Prostate gland (tissue), 2 donors: ENCODE results near the gene MRPS27. TPM values are rescaled to one million over a fixed set of nuclear protein-coding genes. Genes with fewer than 3 reads are reported as not detected.
A peak's percentile ranks its signal among the peaks of the same experiment; 100 is the strongest.

Experiments
- DNase-seq: peaks from one replicate; pipeline ENCODE4 v3.0.0-alpha.2; 2019; ENCODE audit warnings: low spot score
- H3K27ac ChIP-seq, 2 donors: fragments of 200-600 bp; sonication (generic); 2 replicates each; pipeline ENCODE4 v1.5.1; 2017 to 2019
- H3K27me3 ChIP-seq: fragments of 200-600 bp; sonication (generic); replicated peaks from 2 replicates; pipeline ENCODE4 v1.5.1; 2019; ENCODE audit not compliant: insufficient read depth
- H3K36me3 ChIP-seq, 2 donors: fragments of 200-600 bp; sonication (generic); 1 replicate in 1 of 2; 2 replicates in 1 of 2; pipeline versions ENCODE4 v1.5.1 to v1.8.1; 2017 to 2019
- H3K4me1 ChIP-seq: fragments of 200-600 bp; sonication (generic); replicated peaks from 2 replicates; pipeline ENCODE4 v1.5.1; 2019
- H3K4me3 ChIP-seq, 2 donors: fragments of 200-600 bp; sonication (generic); 2 replicates each; pipeline ENCODE4 v1.5.1; 2017 to 2019
- H3K9me3 ChIP-seq: fragments of 200-600 bp; sonication (generic); 2 replicates; pipeline ENCODE4 v1.5.1; 2017
- CTCF ChIP-seq, 4 experiments: fragments of 200-600 bp in 2 of 4; fragments of 450-650 bp in 2 of 4; sonication (generic) in 2 of 4; IDR thresholded peaks; 1 replicate in 3 of 4; 2 replicates in 1 of 4; pipeline ENCODE4 v1.5.1; 2016 to 2019; ENCODE audit warnings: antibody characterized with exemption in 4 of 4, mild to moderate bottlenecking in 2 of 4, moderate library complexity in 2 of 4
- POLR2A ChIP-seq: fragments of 450-650 bp; IDR thresholded peaks from one replicate; pipeline ENCODE4 v1.6.1; 2016; ENCODE audit warnings: antibody characterized with exemption, mild to moderate bottlenecking
- POLR2AphosphoS5 ChIP-seq: sonication (generic); formaldehyde crosslinking; IDR thresholded peaks from one replicate; pipeline ENCODE4 v1.6.1; 2017; ENCODE audit warnings: antibody characterized with exemption
- WGBS: methylation state at CpG from one replicate; pipeline ENCODE4 v1.1.5; 2018; 5-methylcytosine and 5-hydroxymethylcytosine counted together
- intact Hi-C: fragments of 100-400 bp; cut with DNase I; formaldehyde crosslinking; loops from one replicate; pipeline ENCODE4 v1.14.2; 2022
- total RNA-seq, 2 donors: library from RNA; depleted of rRNA; stranded (reverse); fragments of >200 nt; gene quantifications; one replicate each; pipeline ENCODE4 v1.1.0, GENCODE V29; 2016

MRPS27 gene
- total RNA-seq, 2 donors from 2014 or later, result 43.3 to 51.1 TPM

GRCh38 chr5:72180925-72181324 lies 139.1 kb downstream of the MRPS27 start:
- Histone ChIP-seq H3K4me3 (no peak overlapping the region), H3K9me3 (no peaks in the 10 kb centered on the region), H3K27ac (no peak overlapping the region), H3K27me3 (no peaks in the 10 kb centered on the region), H3K4me1 (no peaks in the 10 kb centered on the region), H3K36me3 (no peaks in the 10 kb centered on the region)
- no peak for DNase-seq
- intact Hi-C loops, result no loop called here
- TF ChIP-seq POLR2AphosphoS5 (no peak), POLR2A (no peak), CTCF (IDR thresholded peaks at IDR 0.05) (no peak)
- 77% methylated on average over 4 of the region's 4 CpGs for WGBS

GRCh38 chr5:72179816-72180440 lies 140.1 kb downstream of the MRPS27 start:
- peak overlapping the region in 1 of 2 donors; percentile 4 for H3K4me3 ChIP-seq
- H3K36me3 ChIP-seq, result no peaks in the 10 kb centered on the region
- intact Hi-C loops, result no loop called here
- H3K4me1 ChIP-seq, result no peaks in the 10 kb centered on the region
- no peaks in the 10 kb centered on the region for H3K9me3 ChIP-seq
- TF ChIP-seq POLR2AphosphoS5 (peak; percentile 58), CTCF (IDR thresholded peaks at IDR 0.05) (no peak)
- peak overlapping the region in 1 of 2 donors; percentile 39 for H3K27ac ChIP-seq
- 39% methylated on average over 11 of the region's 11 CpGs for WGBS
- H3K27me3 ChIP-seq, result no peaks in the 10 kb centered on the region
- peak; percentile 52 for DNase-seq

GRCh38 chr5:72179028-72179815 lies 140.8 kb downstream of the MRPS27 start:
- TF ChIP-seq POLR2A, result no peak
- TF ChIP-seq CTCF (IDR thresholded peaks at IDR 0.05), result no peak
- TF ChIP-seq POLR2AphosphoS5, result no peak
- peak; percentile 67 for DNase-seq
- no peaks in the 10 kb centered on the region for H3K36me3 ChIP-seq
- intact Hi-C loops, result no loop called here
- peak overlapping the region; percentile 39 to 40 for H3K27ac ChIP-seq
- 32% methylated on average over 29 of the region's 29 CpGs for WGBS
- no peaks in the 10 kb centered on the region for H3K4me1 ChIP-seq
- no peaks in the 10 kb centered on the region for H3K27me3 ChIP-seq
- H3K9me3 ChIP-seq, result no peaks in the 10 kb centered on the region
- H3K4me3 ChIP-seq, result peak overlapping the region in 1 of 2 donors; percentile 4

GRCh38 chr5:72177538-72177937 lies 142.5 kb downstream of the MRPS27 start:
- Histone ChIP-seq H3K4me1 (no peaks in the 10 kb centered on the region), H3K9me3 (no peaks in the 10 kb centered on the region), H3K36me3 (no peaks in the 10 kb centered on the region), H3K4me3 (no peak overlapping the region), H3K27ac (no peak overlapping the region), H3K27me3 (no peaks in the 10 kb centered on the region)
- WGBS, result 94% methylated on average over 3 of the region's 3 CpGs
- TF ChIP-seq POLR2AphosphoS5 (no peak), CTCF (IDR thresholded peaks at IDR 0.05) (no peak), POLR2A (no peak)
- no peak for DNase-seq
- intact Hi-C loops, result no loop called here

- H3K9me3 ChIP-seq, result no peaks in the 10 kb centered on the region
- TF ChIP-seq POLR2AphosphoS5 (no peak), POLR2A (no peak), CTCF (IDR thresholded peaks at IDR 0.05) (no peak)
- WGBS, result 96% methylated on average over 4 of the region's 4 CpGs
- no peaks in the 10 kb centered on the region for H3K4me1 ChIP-seq
- no peak overlapping the region for H3K4me3 ChIP-seq
- no peak overlapping the region for H3K27ac ChIP-seq
- H3K36me3 ChIP-seq, result no peaks in the 10 kb centered on the region
- DNase-seq, result no peak
- H3K27me3 ChIP-seq, result no peaks in the 10 kb centered on the region
- intact Hi-C loops, result no loop called here
Observed at GRCh38 chr5:72172786-72173185, 147.3 kb downstream of the MRPS27 start.
